RCC 7860 (cell line): ENCODE data around the gene CPSF3.
"Not testable (repeated sequence)": the region's sequence is repeated elsewhere in the genome, so short reads cannot be mapped to it uniquely, and the experiment has no call there.

Experiments used
- DNase-seq: peaks from one replicate; pipeline ENCODE4 v3.0.0-alpha.2; 2015; ENCODE audit warnings: low spot score
- FAIRE-seq: peaks from 2 replicates; lab custom pipeline; 2012; peaks lifted over from hg19 to GRCh38; lab: Jason Lieb, UNC

Gene CPSF3

GRCh38 chr2:9392898-9393765 lies 30.3 kb upstream of the CPSF3 start:
- FAIRE-seq (no peak), DNase-seq (no peak)

- DNase-seq, result no peak
- no peak for FAIRE-seq
Observed at GRCh38 chr2:9394816-9395215, 28.6 kb upstream of the CPSF3 start.

GRCh38 chr2:9397201-9397600 lies 26.3 kb upstream of the CPSF3 start:
- FAIRE-seq (no peak), DNase-seq (no peak)

GRCh38 chr2:9398251-9398650 lies 25.2 kb upstream of the CPSF3 start:
- FAIRE-seq, DNase-seq: not testable (repeated sequence)

GRCh38 chr2:9398881-9399780 lies 24.3 kb upstream of the CPSF3 start:
- FAIRE-seq (no peak), DNase-seq (no peak)

- FAIRE-seq, result no peak
- DNase-seq, result no peak
Observed at GRCh38 chr2:9400268-9401058, 23.0 kb upstream of the CPSF3 start.

- FAIRE-seq (no peak), DNase-seq (no peak)
Observed at GRCh38 chr2:9401059-9401547, 22.4 kb upstream of the CPSF3 start.

- FAIRE-seq (no peak), DNase-seq (no peak)
Observed at GRCh38 chr2:9401646-9402371, 21.6 kb upstream of the CPSF3 start.

GRCh38 chr2:9403924-9404323 lies 19.5 kb upstream of the CPSF3 start:
- DNase-seq (no peak), FAIRE-seq (no peak)

- DNase-seq, result no peak
- no peak for FAIRE-seq
Observed at GRCh38 chr2:9404451-9404850, 19.0 kb upstream of the CPSF3 start.

GRCh38 chr2:9405636-9406035 lies 17.8 kb upstream of the CPSF3 start:
- no peak for FAIRE-seq

GRCh38 chr2:9406529-9407362 lies 16.7 kb upstream of the CPSF3 start:
- FAIRE-seq (no peak), DNase-seq (no peak)

More at GRCh38 chr2:9405636-9406035, 17.8 kb upstream of the CPSF3 start:
- no peak for DNase-seq

- DNase-seq, result no peak
- FAIRE-seq, result no peak
Observed at GRCh38 chr2:9407363-9407811, 16.1 kb upstream of the CPSF3 start.

- FAIRE-seq (no peak), DNase-seq (no peak)
Observed at GRCh38 chr2:9408641-9409151, 14.8 kb upstream of the CPSF3 start.

GRCh38 chr2:9410108-9410507 lies 13.3 kb upstream of the CPSF3 start:
- DNase-seq (no peak), FAIRE-seq (no peak)

GRCh38 chr2:9412781-9413180 lies 10.7 kb upstream of the CPSF3 start:
- no peak for DNase-seq
- FAIRE-seq, result no peak

- FAIRE-seq, result no peak
- DNase-seq, result no peak
Observed at GRCh38 chr2:9415516-9416169, 7.8 kb upstream of the CPSF3 start.

- FAIRE-seq, result no peak
Observed at GRCh38 chr2:9416267-9416961, 7.0 kb upstream of the CPSF3 start.

More at GRCh38 chr2:9416267-9416961, 7.0 kb upstream of the CPSF3 start:
- DNase-seq, result no peak
